HCT116 (cell line): ENCODE data around the gene ZNF438. TPM values are rescaled to one million over a fixed set of nuclear protein-coding genes. Genes with fewer than 3 reads are reported as not detected.

Experiments used
- ATAC-seq: fragments of 200-7000 bp; cut with Tn5 transposase; 2 replicates; pipeline ENCODE4 v1.9.1; 2020; ENCODE audit warnings: mild to moderate bottlenecking, moderate library complexity
- BruUV-seq: library from RNA; stranded (reverse); fragments of 400-500 nt; replicated peaks from 2 replicates; lab custom pipeline; 2021; lab: Mats Ljungman, UMichigan
- CTCF ChIA-PET: fragments of 300-600 bp; sonication (Branson Sonifier 250); formaldehyde crosslinking; loops from one replicate; lab custom pipeline; 2021; ENCODE audit warnings: antibody characterized with exemption; lab: Charles Lee
- POLR2A ChIA-PET: fragments of 300-600, 350-600 bp; sonication (Branson Sonifier 250); formaldehyde crosslinking; loops from one replicate; lab custom pipeline; 2021; ENCODE audit warnings: antibody characterized with exemption; lab: Charles Lee
- RAD21 ChIA-PET, 2 experiments: fragments of 300-600 bp; sonication (Branson Sonifier 250); formaldehyde crosslinking; loops; one replicate each; lab custom pipeline; 2023; ENCODE audit warnings: low total read pairs in 2 of 2; ENCODE audit not compliant: uncharacterized antibody in 2 of 2, unreplicated experiment in 2 of 2, low non-redundant PET in 1 of 2; lab: Charles Lee
- DNase-seq: peaks from one replicate; pipeline ENCODE4 v3.0.0-alpha.2; 2010; ENCODE audit warnings: low read depth, low spot score
- H2AFZ ChIP-seq: fragments of 200-600 bp; shearing (Covaris generic), sonication (generic); 2 replicates; pipeline ENCODE4 v1.6.1; 2017; ENCODE audit warnings: low read depth, mixed run types, mixed read lengths, antibody characterized with exemption, low read length; ENCODE audit not compliant: poor library complexity, severe bottlenecking
- H3K27ac ChIP-seq: 2 replicates; pipeline ENCODE4 v1.5.1; 2012; ENCODE audit warnings: low read depth, low read length
- H3K27me3 ChIP-seq: fragments of 200-600 bp; sonication (generic); 2 replicates; pipeline ENCODE4 v1.6.1; 2016; ENCODE audit warnings: mixed run types, low read length, mixed read lengths; ENCODE audit not compliant: insufficient read depth
- H3K36me3 ChIP-seq, 2 experiments: fragments of 200-500 bp in 1 of 2; fragments of 200-600 bp in 1 of 2; sonication (Bioruptor generic) in 1 of 2; sonication (generic) in 1 of 2; 2 replicates each; pipeline versions ENCODE4 v1.5.1 to v1.6.1; 2014 to 2016; ENCODE audit warnings: low read length in 2 of 2, inconsistent platforms in 1 of 2, mixed read lengths in 1 of 2, mixed run types in 1 of 2; ENCODE audit not compliant: insufficient read depth in 2 of 2, control insufficient read depth in 1 of 2
- H3K4me1 ChIP-seq, 2 experiments: fragments of 200-600 bp in 1 of 2; sonication (generic) in 1 of 2; 2 replicates each; pipeline versions ENCODE4 v1.5.1 to v1.6.1; 2012 to 2017; ENCODE audit warnings: low read length in 2 of 2, inconsistent platforms in 1 of 2, mild to moderate bottlenecking in 1 of 2, mixed read lengths in 1 of 2, mixed run types in 1 of 2, moderate library complexity in 1 of 2; ENCODE audit not compliant: insufficient read depth in 2 of 2, control insufficient read depth in 1 of 2
- H3K4me2 ChIP-seq: fragments of 200-600 bp; sonication (generic); 2 replicates; pipeline ENCODE4 v1.6.1; 2017; ENCODE audit warnings: mixed run types, low read length, mixed read lengths
- H3K4me3 ChIP-seq, 2 experiments: fragments of 200-600 bp in 1 of 2; sonication (generic) in 1 of 2; replicated peaks in 1 of 2; 2 replicates each; pipeline ENCODE4 v1.5.1; 2011 to 2016; ENCODE audit warnings: low read length in 2 of 2, control low read depth in 1 of 2, low read depth in 1 of 2, mild to moderate bottlenecking in 1 of 2, mixed read lengths in 1 of 2, mixed run types in 1 of 2
- H3K79me2 ChIP-seq: fragments of 200-600 bp; sonication (generic); 2 replicates; pipeline ENCODE4 v1.6.1; 2017; ENCODE audit warnings: mild to moderate bottlenecking, mixed run types, low read length, moderate library complexity, mixed read lengths; ENCODE audit not compliant: insufficient read depth
- H3K9ac ChIP-seq: fragments of 200-600 bp; sonication (generic); 2 replicates; pipeline ENCODE4 v1.6.1; 2016; ENCODE audit warnings: low read length, mixed read lengths
- H3K9me2 ChIP-seq: fragments of 200-600 bp; sonication (generic), shearing (Covaris generic); 2 replicates; pipeline ENCODE4 v1.6.1; 2017; ENCODE audit warnings: mixed run types, mild to moderate bottlenecking, moderate library complexity; ENCODE audit not compliant: insufficient read depth
- H3K9me3 ChIP-seq, 2 experiments: fragments of 200-500 bp in 1 of 2; fragments of 200-600 bp in 1 of 2; sonication (Bioruptor generic) in 1 of 2; sonication (generic) in 1 of 2; 2 replicates each; pipeline ENCODE4 v1.6.1; 2014 to 2017; ENCODE audit warnings: low read length in 2 of 2, mixed read lengths in 2 of 2, inconsistent platforms in 1 of 2, low read depth in 1 of 2, mild to moderate bottlenecking in 1 of 2, mixed run types in 1 of 2, moderate library complexity in 1 of 2; ENCODE audit not compliant: control insufficient read depth in 1 of 2, insufficient read depth in 1 of 2
- H4K20me1 ChIP-seq: fragments of 200-600 bp; sonication (generic), shearing (Covaris generic); 2 replicates; pipeline ENCODE4 v1.6.1; 2017; ENCODE audit warnings: mixed run types, mild to moderate bottlenecking, moderate library complexity; ENCODE audit not compliant: insufficient read depth
- CBX3 ChIP-seq: IDR thresholded peaks from 2 replicates; pipeline ENCODE4 v1.6.1; 2012; ENCODE audit warnings: low read depth
- CEBPB ChIP-seq: IDR thresholded peaks from 2 replicates; pipeline ENCODE4 v1.6.1; 2012; ENCODE audit warnings: low read depth
- EGR1 ChIP-seq: IDR thresholded peaks from 2 replicates; pipeline ENCODE4 v1.6.1; 2012; ENCODE audit warnings: low read depth
- POLR2AphosphoS5 ChIP-seq: IDR thresholded peaks from 2 replicates; pipeline ENCODE4 v1.6.1; 2011; ENCODE audit warnings: mild to moderate bottlenecking, low read depth, low read length, moderate library complexity
- RAD21 ChIP-seq: IDR thresholded peaks from 2 replicates; pipeline ENCODE4 v1.6.1; 2012; ENCODE audit warnings: low read depth, mild to moderate bottlenecking
- REST ChIP-seq: IDR thresholded peaks from 2 replicates; pipeline ENCODE4 v1.6.1; 2012; ENCODE audit warnings: low read depth
- SP1 ChIP-seq: IDR thresholded peaks from 2 replicates; pipeline ENCODE4 v1.6.1; 2012; ENCODE audit warnings: low read depth
- TCF7L2 ChIP-seq: IDR thresholded peaks from 2 replicates; pipeline ENCODE4 v1.7.0; 2011; ENCODE audit warnings: borderline replicate concordance, inconsistent platforms; ENCODE audit not compliant: insufficient read depth, insufficient read length; ENCODE audit errors: extremely low read depth
- ZBTB33 ChIP-seq: IDR thresholded peaks from 2 replicates; pipeline ENCODE4 v1.6.1; 2011; ENCODE audit warnings: mild to moderate bottlenecking, low read length, moderate library complexity; ENCODE audit not compliant: insufficient replicate concordance; ENCODE audit errors: extremely low read depth
- ZFX ChIP-seq: fragments of 450-650 bp; IDR thresholded peaks from 2 replicates; pipeline ENCODE4 v1.6.1; 2017
- intact Hi-C: fragments of 100-400 bp; cut with micrococcal nuclease; formaldehyde crosslinking; loops from 2 replicates; pipeline ENCODE4 v1.10.0; 2022
- total RNA-seq: library from RNA; stranded (reverse); gene quantifications from one replicate; pipeline ENCODE4 v1.2.1, GENCODE V29; 2021; ENCODE audit not compliant: unreplicated experiment
- TF ChIP-seq, protein P1 (sequence below): IDR thresholded peaks from 2 replicates; pipeline ENCODE4 v1.6.1; 2012

The ZNF438 gene
- total RNA-seq, 1 experiment from 2014 or later = 3.3 TPM

DNA sequence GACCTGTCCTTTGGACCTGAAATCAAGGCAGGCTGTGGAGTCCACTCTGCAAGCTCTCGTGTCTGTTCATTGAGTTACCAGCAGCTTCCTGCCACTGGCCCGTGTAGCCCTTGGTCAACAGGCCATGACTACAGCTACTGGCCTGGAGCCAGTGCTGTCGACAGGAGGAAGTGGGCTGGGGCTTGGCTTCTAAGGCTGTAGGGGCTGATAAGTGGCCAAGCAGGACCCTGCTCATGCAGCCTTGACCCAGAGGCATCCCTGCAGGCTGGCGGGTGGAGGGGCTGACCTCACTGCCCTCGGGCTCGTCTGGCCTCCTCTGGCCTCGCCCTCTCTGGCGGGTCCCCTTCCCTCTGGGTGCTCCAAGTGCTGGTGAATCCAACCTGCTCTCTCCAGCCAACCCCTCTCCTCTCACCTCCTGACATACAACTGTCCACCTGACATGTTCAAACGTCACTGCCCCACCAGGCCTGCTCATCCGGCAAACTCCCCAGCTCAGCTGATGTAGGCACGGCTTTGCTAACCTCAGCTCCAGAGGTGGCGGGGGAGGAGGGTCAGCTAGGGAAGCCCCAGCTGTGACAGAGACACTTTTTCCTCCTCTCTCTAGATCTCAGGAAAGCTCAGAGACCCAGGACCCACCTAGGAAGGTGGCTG is 213.5 kb downstream of the ZNF438 start:
- no peak overlapping the region for H3K4me2 ChIP-seq
- no peaks in the 10 kb centered on the region for H3K79me2 ChIP-seq
- no peak overlapping the region for H3K27ac ChIP-seq
- no peaks in the 10 kb centered on the region for H3K27me3 ChIP-seq
- no peak overlapping the region for H3K4me3 ChIP-seq
- peaks cover 0 to 8% of the 10 kb centered on the region in 2 experiments; a peak in 2 of 4 replicates for H3K4me1 ChIP-seq
- TF ChIP-seq, protein P1, sequence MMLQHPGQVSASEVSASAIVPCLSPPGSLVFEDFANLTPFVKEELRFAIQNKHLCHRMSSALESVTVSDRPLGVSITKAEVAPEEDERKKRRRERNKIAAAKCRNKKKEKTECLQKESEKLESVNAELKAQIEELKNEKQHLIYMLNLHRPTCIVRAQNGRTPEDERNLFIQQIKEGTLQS = no peak
- H3K36me3 ChIP-seq = no peaks in the 10 kb centered on the region
- ATAC-seq (no peak), DNase-seq (no peak)
- no peaks in the 10 kb centered on the region for H4K20me1 ChIP-seq
- no peak overlapping the region for H2AFZ ChIP-seq
- H3K9me3 ChIP-seq = no peaks in the 10 kb centered on the region
- ChIA-PET CTCF (no interaction called here), POLR2A (no interaction called here), RAD21 (no interaction called here)
- no peaks in the 10 kb centered on the region for H3K9me2 ChIP-seq
- no TSS peak for BruUV-seq
- no peak overlapping the region for H3K9ac ChIP-seq
- intact Hi-C loops = no loop called here

- TF ChIP-seq SP1 (no peak), RAD21 (no peak), CEBPB (no peak), POLR2AphosphoS5 (no peak), EGR1 (no peak), ZBTB33 (no peak), ZFX (no peak), REST (no peak), TCF7L2 (no peak), CBX3 (no peak)
- ChIA-PET RAD21 (no interaction called here), CTCF (no interaction called here), POLR2A (no interaction called here)
- no peak for DNase-seq
- H2AFZ ChIP-seq = no peak overlapping the region
- H4K20me1 ChIP-seq = no peaks in the 10 kb centered on the region
- no peaks in the 10 kb centered on the region for H3K27me3 ChIP-seq
- no peak overlapping the region for H3K9ac ChIP-seq
- H3K9me2 ChIP-seq = no peaks in the 10 kb centered on the region
- intact Hi-C loops = no loop called here
- H3K79me2 ChIP-seq = no peaks in the 10 kb centered on the region
- H3K4me3 ChIP-seq = no peak overlapping the region
- ATAC-seq = no peak
- H3K4me2 ChIP-seq = no peak overlapping the region
- BruUV-seq = no TSS peak
- H3K4me1 ChIP-seq = peaks cover 0 to 8% of the 10 kb centered on the region in 2 experiments; a peak in 2 of 4 replicates
- H3K36me3 ChIP-seq = no peaks in the 10 kb centered on the region
- H3K27ac ChIP-seq = no peak overlapping the region
- no peaks in the 10 kb centered on the region for H3K9me3 ChIP-seq
Measured at GRCh38 chr10:30817541-30817940, 214.1 kb downstream of the ZNF438 start.
